NOMO-1 treated with dmso at 0.1 percent for 144 hours (cell line): ENCODE data around the gene CCDC201.

Source experiments
- DNase-seq: peaks from one replicate; lab custom pipeline; 2025; ENCODE audit not compliant: unreplicated experiment; lab: John Stamatoyannopoulos, UW

The CCDC201 gene, protein sequence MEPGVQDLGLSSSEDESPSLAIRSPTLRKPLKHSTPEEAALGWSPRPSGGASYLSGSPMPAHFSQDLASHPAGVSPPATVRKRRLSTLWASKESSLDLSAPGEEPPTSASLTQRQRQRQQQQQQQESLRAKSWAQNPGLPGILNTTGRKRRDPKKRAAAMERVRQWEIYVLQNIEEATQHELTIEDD

DNA sequence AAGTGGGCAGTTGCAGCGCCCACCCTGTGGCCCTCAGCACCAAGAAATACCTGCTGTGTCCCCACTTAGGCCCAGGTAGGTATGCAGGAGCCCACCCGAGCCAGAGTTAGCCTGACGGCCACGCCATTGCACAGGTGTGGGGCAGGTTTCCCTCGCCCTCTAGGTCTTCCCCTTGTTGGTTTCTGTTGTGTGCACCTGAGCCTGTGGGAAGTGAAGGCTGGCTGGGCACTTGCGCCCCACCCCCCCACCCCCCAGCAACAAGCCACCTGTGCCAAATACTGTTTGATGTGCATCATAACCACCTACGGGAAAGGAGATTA is at the start of gene CCDC201:
TSS of gene CCDC201 (minus strand) at position 48 of the 320 bp plus-strand sequence. CDS start 75 bp downstream, outside the sequence.
- no peak for DNase-seq

DNA sequence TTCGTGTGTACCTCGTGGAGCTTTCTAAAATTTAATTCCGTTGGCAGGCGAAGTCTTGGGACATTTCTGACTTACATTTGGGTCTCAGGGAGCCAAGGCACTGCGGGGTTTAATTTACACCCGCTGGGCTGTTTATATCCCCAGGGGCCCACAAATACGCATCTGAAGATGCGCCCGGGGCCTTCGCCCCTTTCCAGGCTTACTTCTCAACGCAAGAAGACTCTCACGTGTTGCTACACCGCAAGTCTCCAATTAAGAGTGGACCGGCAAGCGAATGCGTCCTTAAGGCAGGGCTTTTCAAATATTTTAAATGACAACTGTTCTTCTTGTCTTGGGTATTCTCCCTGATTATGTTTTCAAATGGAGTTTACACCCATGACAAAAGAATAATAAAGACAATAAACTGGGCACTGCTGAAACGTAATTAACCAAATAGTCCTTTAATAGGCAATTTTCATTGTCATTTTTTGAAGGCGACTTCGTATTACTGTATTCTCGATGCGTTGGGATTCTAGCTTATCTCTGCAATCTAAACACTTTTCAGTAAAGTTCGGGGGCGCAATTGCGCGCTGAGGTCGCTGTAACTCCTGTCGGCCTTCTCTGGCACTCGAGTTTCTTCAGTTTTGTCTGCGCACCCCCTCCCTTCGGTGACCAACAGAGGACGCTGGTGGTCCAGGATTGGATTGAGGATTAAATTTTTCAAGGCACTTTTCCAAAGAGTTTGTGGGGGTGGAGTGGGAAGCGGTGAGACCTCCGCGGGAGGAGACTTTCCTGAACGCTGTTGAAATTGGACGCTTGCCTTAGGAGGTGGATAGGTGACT is 49.0 kb upstream of the CCDC201 start:
- DNase-seq: no peak

DNA sequence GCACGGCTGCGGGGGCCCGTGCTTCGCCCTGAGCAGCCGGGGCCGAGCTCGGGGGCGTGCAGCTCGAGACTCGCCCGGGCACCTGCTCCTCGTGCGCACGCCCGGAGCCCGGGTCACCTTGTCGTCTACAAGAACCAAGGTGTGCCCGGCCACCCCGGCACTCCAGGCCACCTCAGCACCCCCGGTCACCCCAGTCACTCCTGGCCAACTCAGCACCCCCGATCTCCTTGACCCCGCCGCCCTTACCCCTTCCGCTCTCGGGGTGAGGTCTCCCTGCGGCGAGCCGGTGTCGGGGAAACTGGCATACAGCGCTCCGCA is 48.5 kb upstream of the CCDC201 start:
- DNase-seq: no peak

DNA sequence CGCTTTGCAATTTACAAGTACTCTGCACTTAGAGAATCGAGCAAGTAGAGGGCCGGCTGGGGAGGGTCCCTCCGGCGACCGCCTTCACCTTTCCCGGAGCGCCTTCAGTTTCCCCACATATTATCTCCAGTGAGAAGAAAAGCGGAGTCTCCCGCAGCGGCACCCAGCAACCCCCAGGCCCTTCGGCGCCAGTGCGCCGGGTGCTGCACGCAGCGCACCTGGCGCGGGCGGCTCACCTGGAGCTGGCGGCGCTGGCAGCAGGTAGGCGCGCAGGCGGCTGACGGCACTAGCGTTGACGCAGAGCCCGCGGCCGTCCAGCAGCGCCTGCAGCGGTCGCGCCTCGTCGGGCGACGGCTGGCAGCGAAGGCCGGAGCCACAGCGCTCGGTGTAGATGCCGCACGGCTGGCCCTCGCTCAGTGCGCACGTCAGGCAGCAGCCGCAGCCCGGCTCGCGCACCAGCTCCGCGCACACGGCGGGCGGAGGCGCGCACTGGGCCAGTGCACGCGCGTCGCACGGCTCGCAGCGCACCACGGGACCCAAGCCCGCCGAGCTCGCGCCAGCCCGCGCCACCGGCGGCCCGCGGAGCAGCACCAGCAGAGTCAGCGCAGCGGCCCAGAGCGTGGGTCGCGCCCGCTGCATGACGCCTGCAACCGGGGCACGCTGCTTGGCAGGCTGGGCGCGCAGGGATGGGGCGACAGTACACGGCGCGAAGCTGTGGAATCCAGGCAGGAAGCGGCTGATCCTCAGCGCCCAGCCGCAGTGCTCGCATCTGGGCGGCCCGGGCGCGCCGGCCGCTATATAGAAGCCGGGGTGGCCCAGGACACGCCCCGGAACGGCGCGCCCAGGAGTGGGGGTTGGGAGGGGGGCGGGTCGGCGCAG is 47.9 kb upstream of the CCDC201 start, which contains the start of gene IGFBP3:
TSS of gene IGFBP3 (minus strand) at position 771 of the 879 bp plus-strand sequence. CDS start at position 639, 132 bp downstream.
- DNase-seq: no peak

DNA sequence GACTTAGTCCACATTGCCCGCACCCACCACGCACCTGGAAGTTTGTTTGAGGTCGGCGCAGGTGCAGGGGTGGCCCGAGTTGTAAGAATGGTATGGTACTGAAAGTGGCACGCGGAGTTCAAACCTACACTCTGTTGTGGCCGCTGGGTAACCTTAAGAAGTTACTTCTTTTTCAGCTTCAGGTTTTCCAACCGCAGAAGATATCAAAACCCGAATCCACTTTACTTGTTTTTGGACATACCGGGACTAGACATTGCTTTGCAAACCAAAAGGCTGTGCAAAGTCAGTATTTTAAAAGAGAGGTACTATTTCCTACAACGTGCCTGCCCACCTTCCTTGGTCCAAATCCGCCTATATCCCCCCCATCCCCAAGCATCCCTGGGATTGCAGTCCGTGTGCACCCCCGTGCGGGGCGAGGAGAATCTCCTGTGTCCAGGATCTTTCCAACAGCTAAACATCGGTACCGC is 47.1 kb upstream of the CCDC201 start:
- no peak for DNase-seq

DNA sequence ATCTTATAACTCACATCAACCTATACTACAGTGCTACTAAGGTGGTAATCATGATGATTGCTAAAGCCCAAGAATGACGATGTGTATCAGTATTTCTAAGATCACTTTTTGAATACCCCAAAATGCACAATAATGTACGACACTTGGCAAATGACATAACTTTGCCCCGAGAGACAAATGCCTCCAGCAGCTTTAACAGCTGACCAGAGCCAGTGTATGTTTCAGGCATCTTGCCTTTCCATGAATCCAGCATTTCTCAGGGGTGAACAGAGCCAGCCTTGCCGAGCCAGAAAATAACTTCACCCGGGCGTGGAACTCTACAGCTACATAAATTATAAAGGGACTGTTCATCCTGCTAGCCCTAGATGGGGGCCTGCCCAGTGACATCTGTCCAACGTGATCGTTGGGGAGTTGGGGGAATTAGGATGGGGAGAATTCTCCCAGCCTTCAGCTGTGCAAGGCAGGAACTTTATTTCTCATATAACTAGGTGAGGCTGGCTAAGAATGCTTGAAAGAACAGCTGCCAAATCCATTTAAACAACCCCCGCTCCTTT is 46.4 kb upstream of the CCDC201 start:
- no peak for DNase-seq

DNA sequence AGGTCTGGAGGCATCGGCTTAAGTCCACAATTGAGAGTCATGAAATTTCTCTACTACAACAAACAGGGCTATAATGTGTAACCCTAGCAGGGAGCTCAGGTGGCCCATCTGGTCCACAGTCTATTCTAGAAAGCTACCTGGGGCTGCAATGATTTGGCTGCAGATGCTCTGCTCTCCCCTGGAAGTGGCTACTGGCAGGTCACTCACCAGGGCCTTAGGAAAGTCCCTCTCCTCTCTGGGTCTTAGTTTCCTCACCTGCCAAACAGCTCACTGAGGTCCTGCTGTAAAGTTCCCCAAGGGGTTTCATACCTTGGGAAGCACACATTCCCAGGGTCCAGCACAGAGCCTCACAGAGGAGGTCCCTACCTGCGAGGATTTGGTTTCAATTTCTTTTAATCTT is 45.7 kb upstream of the CCDC201 start:
- no peak for DNase-seq

DNA sequence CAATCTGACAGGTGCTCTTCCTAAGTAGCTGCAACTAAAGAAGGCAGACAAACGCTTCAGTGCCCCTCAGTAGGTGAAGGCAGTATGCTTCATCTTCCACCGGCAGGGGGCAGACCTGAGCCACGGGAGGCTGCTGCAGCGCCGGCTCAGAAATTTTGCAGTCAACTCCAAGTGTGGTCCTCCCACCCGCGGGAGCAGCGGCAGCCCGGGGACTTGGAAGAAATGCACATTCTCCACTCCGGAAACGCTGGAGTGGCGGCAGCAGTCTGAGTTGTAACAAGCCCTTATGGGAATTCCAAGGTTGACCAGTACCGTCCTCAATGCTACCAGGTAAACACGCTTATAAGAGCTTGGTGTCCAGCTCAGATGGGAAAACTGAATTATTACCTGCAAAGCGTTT is 44.8 kb upstream of the CCDC201 start:
- DNase-seq: no peak

DNA sequence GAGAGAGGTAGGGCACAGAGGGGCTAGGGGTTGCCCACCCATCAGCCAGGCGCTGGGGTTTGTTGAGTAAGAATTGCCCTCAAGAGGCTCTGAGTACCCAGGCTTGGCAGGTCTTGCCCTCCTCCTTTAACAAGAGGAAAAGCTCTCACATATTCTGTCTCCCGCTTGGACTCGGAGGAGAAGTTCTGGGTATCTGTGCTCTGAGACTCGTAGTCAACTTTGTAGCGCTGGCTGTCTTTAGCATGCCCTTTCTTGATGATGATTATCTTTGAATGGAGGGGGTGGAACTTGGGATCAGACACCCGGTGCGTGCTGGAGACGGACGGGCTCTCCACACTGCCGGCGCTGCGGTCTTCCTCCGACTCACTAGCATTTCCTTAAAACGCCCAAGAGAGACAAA is 44.2 kb upstream of the CCDC201 start:
- DNase-seq: no peak

DNA sequence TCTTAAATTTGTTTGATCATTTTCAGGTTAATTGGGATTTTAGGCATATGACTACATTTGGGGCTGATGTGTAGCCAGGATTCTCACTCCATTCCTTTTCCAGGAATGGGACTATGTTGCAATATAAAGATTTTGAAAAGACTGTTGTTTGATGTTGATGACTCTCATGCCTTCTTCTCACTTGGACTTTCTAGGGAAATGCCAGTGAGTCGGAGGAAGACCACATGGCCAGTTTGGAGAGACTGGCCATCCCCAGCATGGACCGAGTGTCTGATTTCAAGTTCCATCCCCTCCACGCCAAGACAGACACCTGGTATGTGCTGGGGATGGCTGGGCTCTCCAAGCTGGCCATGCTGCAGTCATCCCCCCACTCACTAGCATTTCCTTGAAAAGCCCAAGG is 42.7 kb upstream of the CCDC201 start:
- DNase-seq: no peak

DNA sequence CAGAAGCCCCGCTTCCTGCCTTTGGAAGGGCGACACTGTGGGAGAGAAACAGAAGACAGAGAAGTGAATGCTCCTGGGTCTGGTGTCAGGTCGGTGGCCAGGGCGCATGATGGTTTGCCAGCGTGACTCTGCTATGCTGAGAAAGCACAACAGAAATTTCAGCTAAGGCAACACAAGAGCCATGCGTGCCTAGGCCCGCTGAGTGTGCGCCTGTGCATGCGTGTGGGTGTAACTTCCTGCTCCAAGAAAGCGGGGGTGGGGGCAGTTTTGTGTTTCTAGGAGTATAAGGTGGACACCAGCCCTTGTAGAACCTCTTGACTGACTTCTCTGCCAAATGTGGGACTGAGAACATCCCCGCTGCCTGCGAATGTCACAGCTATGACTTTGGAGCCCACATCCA is 42.0 kb upstream of the CCDC201 start:
- DNase-seq: no peak

DNA sequence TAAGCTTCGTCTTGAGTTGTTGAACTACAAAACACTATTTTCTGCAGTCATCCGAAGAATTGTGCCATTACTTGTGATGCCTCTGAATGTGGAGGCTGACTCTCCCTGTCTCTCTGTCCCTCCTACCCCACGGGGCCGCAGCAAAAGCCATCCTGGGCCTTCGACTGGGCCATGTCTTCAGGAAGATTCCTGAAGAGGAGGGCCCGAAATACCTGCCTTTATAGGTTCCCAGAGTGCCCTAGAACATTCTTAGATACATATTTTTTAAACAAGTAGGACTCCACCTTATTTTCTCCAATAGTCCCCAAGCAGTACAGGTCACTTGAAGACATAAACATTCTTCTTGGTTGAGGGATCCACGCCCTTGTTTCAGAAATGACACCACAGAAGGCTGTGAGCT is 40.1 kb upstream of the CCDC201 start:
- no peak for DNase-seq

GRCh38 chr7:45911311-45911710 is 38.4 kb upstream of the CCDC201 start:
- no peak for DNase-seq

DNA sequence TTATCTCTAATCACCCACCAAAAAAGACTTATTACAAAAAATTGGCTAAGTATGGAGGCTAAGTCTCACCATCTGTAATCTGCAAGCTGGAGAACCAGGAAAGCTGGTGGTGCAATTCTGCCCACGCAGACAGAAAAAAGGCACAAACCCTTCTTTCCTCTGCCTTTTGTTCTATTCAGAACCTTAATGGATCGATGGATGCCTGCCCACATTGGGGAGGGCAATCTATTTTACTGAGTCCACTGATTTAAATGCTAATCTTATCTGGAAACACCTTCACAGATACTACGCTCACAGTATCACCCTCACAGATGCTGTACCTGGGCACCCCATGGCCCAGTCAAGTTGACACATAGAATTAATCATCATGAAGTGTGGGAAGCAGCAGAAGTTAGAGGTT is 38.0 kb upstream of the CCDC201 start:
- DNase-seq: no peak

DNA sequence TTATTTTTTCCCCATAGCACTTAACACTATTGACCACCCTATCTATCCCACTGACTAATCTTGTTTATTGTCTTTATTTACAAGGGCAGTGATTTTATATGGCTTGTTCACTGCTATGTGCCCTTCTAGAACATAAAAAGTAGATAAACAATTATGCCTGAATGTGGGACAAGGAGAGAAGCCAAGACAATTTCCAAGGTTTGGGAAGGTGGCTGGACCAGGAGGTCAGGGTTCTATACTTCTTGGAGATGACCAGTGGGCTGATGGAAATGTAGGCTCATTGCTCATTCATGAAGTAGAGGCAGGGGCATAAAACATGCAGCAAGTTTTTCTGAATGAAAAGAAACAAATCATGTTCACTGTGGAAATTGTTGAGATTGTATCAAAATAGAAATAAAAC is 36.7 kb upstream of the CCDC201 start:
- no peak for DNase-seq

DNA sequence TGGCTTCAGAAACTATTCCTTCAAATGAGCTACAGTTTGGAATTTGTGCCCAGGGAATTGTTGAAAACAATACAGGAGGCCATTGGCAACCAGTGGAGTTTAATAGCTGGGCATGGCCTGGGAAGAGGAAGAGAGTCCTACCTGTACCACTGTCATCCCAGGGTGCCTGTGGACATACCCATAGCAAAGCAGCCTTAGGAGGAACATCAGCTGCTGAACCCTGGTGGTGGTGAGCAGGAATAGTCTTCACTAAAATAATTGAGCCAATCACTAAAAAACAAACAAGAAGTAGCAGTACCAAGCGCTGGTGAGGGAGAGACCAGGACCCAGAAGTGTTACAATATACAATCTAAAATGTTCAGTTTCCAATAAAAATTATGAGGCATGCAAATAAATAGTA is 29.9 kb upstream of the CCDC201 start:
- DNase-seq: no peak

GRCh38 chr7:45901566-45901965 is 28.7 kb upstream of the CCDC201 start:
- no peak for DNase-seq

GRCh38 chr7:45898222-45898621 is 25.3 kb upstream of the CCDC201 start:
- no peak for DNase-seq

GRCh38 chr7:45897042-45897690 is 24.3 kb upstream of the CCDC201 start:
- no peak for DNase-seq

GRCh38 chr7:45894665-45895062 is 21.8 kb upstream of the CCDC201 start:
- DNase-seq: no peak
